RWPE2 (cell line): ENCODE measurements around the gene SYDE2.
A peak's percentile ranks its signal among the peaks of the same experiment; 100 is the strongest.

Experiments used
- ATAC-seq: fragments of 200-7000 bp; cut with Tn5 transposase; 3 replicates; pipeline ENCODE4 v1.9.1; 2021; ENCODE audit warnings: low read depth
- DNase-seq: peaks from one replicate; pipeline ENCODE4 v3.0.0-alpha.2; 2020; ENCODE audit warnings: low spot score
- H3K27ac ChIP-seq: fragments of 450-650 bp; 2 replicates; pipeline ENCODE4 v1.5.1; 2017; ENCODE audit warnings: mild to moderate bottlenecking; ENCODE audit not compliant: poor library complexity, severe bottlenecking
- H3K27me3 ChIP-seq: fragments of 250-450 bp; sonication (Bioruptor Pico); 2 replicates; pipeline ENCODE4 v1.5.1; 2021; ENCODE audit warnings: mild to moderate bottlenecking, moderate library complexity; ENCODE audit not compliant: insufficient read depth, poor library complexity, severe bottlenecking
- H3K36me3 ChIP-seq: fragments of 250-450 bp; sonication (Bioruptor Pico); 2 replicates; pipeline ENCODE4 v1.5.1; 2020; ENCODE audit warnings: low read depth, mild to moderate bottlenecking, moderate library complexity
- H3K4me1 ChIP-seq: fragments of 250-450 bp; sonication (Bioruptor Pico); 2 replicates; pipeline ENCODE4 v1.5.1; 2021; ENCODE audit warnings: mild to moderate bottlenecking, moderate library complexity; ENCODE audit not compliant: insufficient read depth, poor library complexity, severe bottlenecking
- H3K4me3 ChIP-seq: fragments of 250-450 bp; sonication (Bioruptor Pico); 2 replicates; pipeline ENCODE4 v1.5.1; 2021; ENCODE audit warnings: mild to moderate bottlenecking, moderate library complexity; ENCODE audit not compliant: severe bottlenecking
- H3K9me3 ChIP-seq: fragments of 250-450 bp; sonication (Bioruptor Pico); 2 replicates; pipeline ENCODE4 v1.5.1; 2021; ENCODE audit warnings: mild to moderate bottlenecking, moderate library complexity; ENCODE audit not compliant: severe bottlenecking
- CTCF ChIP-seq: fragments of 450-650 bp; IDR thresholded peaks from one replicate; pipeline ENCODE4 v1.5.1; 2017; ENCODE audit warnings: mild to moderate bottlenecking, moderate library complexity; ENCODE audit not compliant: poor library complexity, severe bottlenecking

SYDE2 gene

GRCh38 chr1:85135392-85135798, 65.4 kb downstream of the SYDE2 start:
- TF ChIP-seq CTCF, result no peak
- H3K27ac ChIP-seq, result no peak overlapping the region
- no peak for DNase-seq

GRCh38 chr1:85134583-85135391, 66.0 kb downstream of the SYDE2 start:
- DNase-seq (no peak), ATAC-seq (peak; percentile 73)
- no peaks in the 10 kb centered on the region for H3K36me3 ChIP-seq
- TF ChIP-seq CTCF, result no peak
- H3K4me1 ChIP-seq, result no peaks in the 10 kb centered on the region
- H3K27me3 ChIP-seq, result no peaks in the 10 kb centered on the region
- H3K27ac ChIP-seq, result no peak overlapping the region
- H3K4me3 ChIP-seq, result no peak overlapping the region
- no peaks in the 10 kb centered on the region for H3K9me3 ChIP-seq

More at GRCh38 chr1:85135392-85135798, 65.4 kb downstream of the SYDE2 start:
- Histone ChIP-seq H3K36me3 (no peaks in the 10 kb centered on the region), H3K9me3 (no peaks in the 10 kb centered on the region), H3K27me3 (no peaks in the 10 kb centered on the region), H3K4me1 (no peaks in the 10 kb centered on the region), H3K4me3 (no peak overlapping the region)
- peak; percentile 60 for ATAC-seq

GRCh38 chr1:85133565-85134159, 67.2 kb downstream of the SYDE2 start:
- TF ChIP-seq CTCF, result no peak

GRCh38 chr1:85132078-85132720, 68.6 kb downstream of the SYDE2 start:
- H3K27me3 ChIP-seq, result no peaks in the 10 kb centered on the region
- H3K4me1 ChIP-seq, result no peaks in the 10 kb centered on the region
- H3K9me3 ChIP-seq, result no peaks in the 10 kb centered on the region
- no peaks in the 10 kb centered on the region for H3K36me3 ChIP-seq
- no peak overlapping the region for H3K4me3 ChIP-seq
- DNase-seq (no peak), ATAC-seq (no peak)
- TF ChIP-seq CTCF, result no peak
- no peak overlapping the region for H3K27ac ChIP-seq

More at GRCh38 chr1:85133565-85134159, 67.2 kb downstream of the SYDE2 start:
- ATAC-seq (no peak), DNase-seq (no peak)
- no peak overlapping the region for H3K4me3 ChIP-seq
- no peaks in the 10 kb centered on the region for H3K36me3 ChIP-seq
- H3K27ac ChIP-seq, result no peak overlapping the region
- H3K9me3 ChIP-seq, result no peaks in the 10 kb centered on the region
- no peaks in the 10 kb centered on the region for H3K27me3 ChIP-seq
- no peaks in the 10 kb centered on the region for H3K4me1 ChIP-seq
